H1 (cell line): ENCODE data around the gene C11orf54. TPM values are rescaled to one million over a fixed set of nuclear protein-coding genes. Genes with fewer than 3 reads are reported as not detected.

Experiments
- CTCF ChIA-PET: fragments of 300-600 bp; sonication (Branson Sonifier 250); formaldehyde crosslinking; loops from one replicate; lab custom pipeline; 2021; ENCODE audit not compliant: partially characterized antibody; lab: Charles Lee
- POLR2A ChIA-PET: fragments of 300-600 bp; sonication (Branson Sonifier 250); formaldehyde crosslinking; loops from one replicate; lab custom pipeline; 2021; ENCODE audit warnings: inconsistent platforms; ENCODE audit not compliant: partially characterized antibody; lab: Charles Lee
- DNase-seq, 2 experiments: peaks; one replicate each; pipeline versions ENCODE4 v3.0.0 to v3.0.0-alpha.2; 2010 to 2022; ENCODE audit warnings: low spot score in 2 of 2, low read depth in 1 of 2, mixed read lengths in 1 of 2
- FAIRE-seq: peaks from 2 replicates; lab custom pipeline; 2011; peaks lifted over from hg19 to GRCh38; lab: Jason Lieb, UNC
- H2AFZ ChIP-seq: 2 replicates; pipeline ENCODE4 v1.8.1; 2012; ENCODE audit warnings: low read length, inconsistent platforms
- H2AK5ac ChIP-seq: 2 replicates; pipeline ENCODE4 v1.6.1; 2013; ENCODE audit warnings: low read depth, low read length
- H2BK120ac ChIP-seq: replicated peaks from 2 replicates; pipeline ENCODE3; 2013; ENCODE audit warnings: low read depth, low read length, inconsistent platforms
- H2BK12ac ChIP-seq: 2 replicates; pipeline ENCODE4 v1.6.1; 2013; ENCODE audit warnings: low read depth, low read length
- H2BK15ac ChIP-seq: 2 replicates; pipeline ENCODE4 v1.6.1; 2013; ENCODE audit warnings: low read length
- H2BK20ac ChIP-seq: 2 replicates; pipeline ENCODE4 v1.6.1; 2013; ENCODE audit warnings: low read length
- H2BK5ac ChIP-seq: 2 replicates; pipeline ENCODE4 v1.6.1; 2013; ENCODE audit warnings: low read depth, low read length
- H3K14ac ChIP-seq: 2 replicates; pipeline ENCODE4 v1.6.1; 2013; ENCODE audit warnings: inconsistent platforms; ENCODE audit not compliant: insufficient read length
- H3K18ac ChIP-seq: 2 replicates; pipeline ENCODE4 v1.6.1; 2013; ENCODE audit warnings: low read length; ENCODE audit errors: extremely low read depth
- H3K23ac ChIP-seq: 2 replicates; pipeline ENCODE4 v1.6.1; 2013; ENCODE audit warnings: inconsistent platforms; ENCODE audit not compliant: insufficient read length
- H3K23me2 ChIP-seq: 2 replicates; pipeline ENCODE4 v1.6.1; 2013; ENCODE audit warnings: low read depth, low read length
- H3K27ac ChIP-seq: 2 replicates; pipeline ENCODE4 v1.6.1; 2011; ENCODE audit warnings: low read depth, low read length, inconsistent platforms
- H3K27me3 ChIP-seq, 4 experiments: replicated peaks in 1 of 4; 1 replicate in 1 of 4; 2 replicates in 3 of 4; pipeline versions ENCODE4 v1.6.1 to v1.8.1; 2011 to 2013; ENCODE audit warnings: low read length in 3 of 4, mild to moderate bottlenecking in 3 of 4, inconsistent platforms in 2 of 4, mixed read lengths in 2 of 4, moderate library complexity in 1 of 4; ENCODE audit not compliant: control insufficient read depth in 3 of 4, insufficient read depth in 3 of 4; ENCODE audit errors: extremely low read depth in 1 of 4
- H3K36me3 ChIP-seq, 4 experiments: 2 replicates each; pipeline versions ENCODE4 v1.6.1 to v1.8.1; 2011 to 2013; ENCODE audit warnings: mild to moderate bottlenecking in 4 of 4, low read length in 3 of 4, moderate library complexity in 2 of 4, control low read depth in 1 of 4, inconsistent platforms in 1 of 4; ENCODE audit not compliant: insufficient read depth in 4 of 4, control insufficient read depth in 2 of 4
- H3K4ac ChIP-seq: replicated peaks from 2 replicates; pipeline ENCODE3; 2013; ENCODE audit warnings: low read length, low read depth, mixed read lengths, inconsistent platforms; ENCODE audit not compliant: insufficient read length
- H3K4me1 ChIP-seq, 4 experiments: replicated peaks in 1 of 4; 1 replicate in 1 of 4; 2 replicates in 3 of 4; pipeline versions ENCODE4 v1.6.1 to v1.8.1; 2011 to 2013; ENCODE audit warnings: low read length in 3 of 4, inconsistent platforms in 2 of 4, mixed read lengths in 1 of 4; ENCODE audit not compliant: insufficient read depth in 4 of 4, control insufficient read depth in 3 of 4
- H3K4me2 ChIP-seq, 2 experiments: 2 replicates each; pipeline versions ENCODE4 v1.6.1 to v1.8.1; 2011 to 2013; ENCODE audit warnings: low read depth in 2 of 2, low read length in 2 of 2, control low read depth in 1 of 2, inconsistent platforms in 1 of 2, mild to moderate bottlenecking in 1 of 2; ENCODE audit not compliant: insufficient read depth in 1 of 2
- H3K4me3 ChIP-seq, 4 experiments: fragments of 200-600, 300-600 bp in 1 of 4; sonication (generic), shearing (Covaris generic), sonication (Bioruptor Twin) in 1 of 4; 2 replicates each; pipeline versions ENCODE4 v1.5.1 to v1.8.1; 2011 to 2016; ENCODE audit warnings: low read length in 4 of 4, low read depth in 3 of 4, control low read depth in 2 of 4, inconsistent platforms in 2 of 4, mild to moderate bottlenecking in 2 of 4, mixed read lengths in 1 of 4, moderate library complexity in 1 of 4; ENCODE audit not compliant: insufficient read depth in 2 of 4; ENCODE audit errors: extremely low read depth in 1 of 4
- H3K56ac ChIP-seq: replicated peaks from 2 replicates; pipeline ENCODE3; 2013; ENCODE audit warnings: low read depth, mild to moderate bottlenecking, mixed read lengths, low read length, inconsistent platforms; ENCODE audit not compliant: insufficient read length
- H3K79me1 ChIP-seq: 2 replicates; pipeline ENCODE4 v1.6.1; 2013; ENCODE audit warnings: low read depth, low read length, control low read depth
- H3K79me2 ChIP-seq, 2 experiments: 2 replicates each; pipeline versions ENCODE4 v1.6.1 to v1.8.1; 2012 to 2013; ENCODE audit warnings: low read length in 2 of 2, mild to moderate bottlenecking in 2 of 2, inconsistent platforms in 1 of 2; ENCODE audit not compliant: insufficient read depth in 2 of 2, control insufficient read depth in 1 of 2
- H3K9ac ChIP-seq, 4 experiments: replicated peaks in 1 of 4; 1 replicate in 1 of 4; 2 replicates in 3 of 4; pipeline versions ENCODE4 v1.6.1 to v1.8.1; 2011 to 2013; ENCODE audit warnings: low read depth in 3 of 4, low read length in 3 of 4, control low read depth in 2 of 4, mild to moderate bottlenecking in 2 of 4, moderate library complexity in 2 of 4, inconsistent platforms in 1 of 4; ENCODE audit errors: extremely low read depth in 1 of 4
- H3K9me3 ChIP-seq, 2 experiments: 2 replicates each; pipeline versions ENCODE4 v1.6.1 to v1.8.1; 2012 to 2013; ENCODE audit warnings: mild to moderate bottlenecking in 2 of 2, moderate library complexity in 2 of 2, control low read depth in 1 of 2, inconsistent platforms in 1 of 2, low read depth in 1 of 2, low read length in 1 of 2, mixed read lengths in 1 of 2; ENCODE audit not compliant: insufficient read depth in 2 of 2
- H4K20me1 ChIP-seq, 2 experiments: replicated peaks in 1 of 2; 2 replicates each; pipeline versions ENCODE3 to v1.8.1; 2011 to 2013; ENCODE audit warnings: inconsistent platforms in 2 of 2, low read length in 2 of 2, mild to moderate bottlenecking in 1 of 2; ENCODE audit not compliant: insufficient read depth in 2 of 2, control insufficient read depth in 1 of 2
- H4K5ac ChIP-seq: 2 replicates; pipeline ENCODE4 v1.6.1; 2013; ENCODE audit warnings: low read length, low read depth, mixed read lengths, inconsistent platforms; ENCODE audit not compliant: insufficient read length
- H4K8ac ChIP-seq: 2 replicates; pipeline ENCODE4 v1.8.0; 2013; ENCODE audit warnings: mild to moderate bottlenecking, moderate library complexity, low read length, inconsistent platforms; ENCODE audit not compliant: insufficient read depth; ENCODE audit errors: extremely low read depth
- H4K91ac ChIP-seq: replicated peaks from 2 replicates; pipeline ENCODE3; 2013; ENCODE audit warnings: low read length, mixed read lengths, inconsistent platforms; ENCODE audit not compliant: insufficient read length
- CHD7 ChIP-seq: fragments of 300-600 bp; sonication (generic); IDR thresholded peaks from 2 replicates; pipeline ENCODE4 v1.7.1; 2012; ENCODE audit warnings: low read length, moderate library complexity, mild to moderate bottlenecking, inconsistent platforms; ENCODE audit not compliant: insufficient replicate concordance
- polyA plus RNA-seq, 7 experiments: library from polyadenylated mRNA; depleted of rRNA in 3 of 7; stranded (reverse) in 5 of 7; unstranded in 2 of 7; fragments of >200 nt in 5 of 7; fragments of 200-250 nt in 2 of 7; gene quantifications; 1 replicate in 5 of 7; 2 replicates in 1 of 7; 4 replicates in 1 of 7; pipeline versions ENCODE4 v1.2.1 to v1.2.3, GENCODE V29; 2011 to 2013; ENCODE audit warnings: missing spikeins in 2 of 7, mixed read lengths in 2 of 7
- total RNA-seq: library from RNA; stranded (reverse); fragmentation: NEBNext Ultra II Directional; extraction: Animal tissue kit (Norgen Biotek cat#: 25700); gene quantifications from 2 replicates; pipeline ENCODE4 v1.2.1, GENCODE V29; 2021

The C11orf54 gene
- total and polyA plus RNA-seq, 2 of the 8 experiments (the other 6 are each of a cell fraction or from before 2014, with no cell fraction given) = 14.7 to 24.5 TPM

GRCh38 chr11:93712678-93713077 is 28.8 kb upstream of the C11orf54 start:
- Histone ChIP-seq H3K27ac (no peak overlapping the region), H3K27me3 (no peaks in the 10 kb centered on the region), H2AK5ac (no peak overlapping the region), H2BK12ac (no peak overlapping the region), H4K91ac (no peak overlapping the region), H2BK15ac (no peak overlapping the region), H2AFZ (no peak overlapping the region), H4K8ac (no peak overlapping the region), H3K14ac (no peak overlapping the region), H4K5ac (no peak overlapping the region), H2BK5ac (no peak overlapping the region), H3K4ac (no peak overlapping the region), H4K20me1 (no peaks in the 10 kb centered on the region), H3K23ac (no peak overlapping the region), H3K4me3 (no peak overlapping the region), H3K9me3 (no peaks in the 10 kb centered on the region), H2BK20ac (no peak overlapping the region), H3K4me2 (no peak overlapping the region), H3K18ac (no peak overlapping the region), H3K4me1 (peaks cover 0 to 9% (median 5%) of the 10 kb centered on the region in 4 experiments; a peak in 5 of 7 replicates), H3K79me1 (no peaks in the 10 kb centered on the region), H3K79me2 (no peaks in the 10 kb centered on the region), H3K36me3 (peaks cover 2 to 36% (median 13%) of the 10 kb centered on the region in 4 experiments; a peak in 6 of 8 replicates), H3K9ac (no peak overlapping the region), H2BK120ac (no peak overlapping the region), H3K23me2 (no peaks in the 10 kb centered on the region), H3K56ac (no peak overlapping the region)
- DNase-seq (no peak), FAIRE-seq (no peak)
- CTCF ChIA-PET = no interaction called here
- POLR2A ChIA-PET = interaction anchor here (1.1 to 21.2 kb wide), 2 partner anchors 24 to 29 kb away, joined by 3 to 495 read pairs; partner anchors contain the start of genes C11orf54 and TAF1D
- TF ChIP-seq CHD7 = no peak
